Measurements from ENCODE around the gene SPOCD1.

DNA sequence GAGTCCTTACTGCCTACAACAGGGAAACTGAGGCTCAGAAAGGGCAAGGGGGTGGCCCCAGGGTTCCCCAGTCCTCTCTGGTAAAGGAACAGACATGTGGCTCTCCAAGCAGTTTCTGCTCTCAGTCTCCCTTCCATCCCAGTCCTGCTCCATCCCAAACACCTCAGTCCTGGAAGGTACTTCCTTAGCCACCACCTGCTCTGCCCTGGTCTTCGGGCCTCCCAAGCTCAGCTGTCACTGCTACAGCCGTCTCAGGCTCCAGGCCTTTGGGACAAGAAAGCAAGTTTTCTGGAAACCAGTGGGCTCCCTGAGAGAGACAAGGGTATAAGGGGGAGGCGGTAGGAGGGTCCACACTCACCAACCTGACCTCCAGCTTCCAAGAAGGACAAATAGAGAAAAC is 28.6 kb downstream of the SPOCD1 start:
- TF ChIP-seq CTCF (IDR thresholded peaks at IDR 0.05) (no peak), POLR2A (IDR thresholded peaks at IDR 0.05) (no peak)

Measured in adrenal gland (tissue), 5 donors.